Stomach (tissue), 9 donors: Measurements from ENCODE around the gene SPOP. TPM values are rescaled to one million over a fixed set of nuclear protein-coding genes. Genes with fewer than 3 reads are reported as not detected.
A peak's percentile ranks its signal among the peaks of the same experiment; 100 is the strongest.

ENCODE experiments used
- DNase-seq, 2 donors: peaks; one replicate each; pipeline versions ENCODE4 v3.0.0 to v3.0.0-alpha.2; 2013 to 2019
- H3K27ac ChIP-seq, 5 donors: fragments of 200-600 bp in 4 of 5; sonication (generic) in 4 of 5; one replicate each; pipeline ENCODE4 v1.5.1; 2013 to 2019; ENCODE audit warnings: mild to moderate bottlenecking in 1 of 5, moderate library complexity in 1 of 5
- H3K27me3 ChIP-seq, 3 donors: fragments of 200-600 bp; sonication (generic); one replicate each; pipeline ENCODE4 v1.5.1; 2017 to 2019; ENCODE audit warnings: mixed run types in 1 of 3
- H3K36me3 ChIP-seq, 4 donors: fragments of 200-600 bp; sonication (generic); 1 replicate in 3 of 4; 2 replicates in 1 of 4; pipeline ENCODE4 v1.5.1; 2016 to 2019
- H3K4me1 ChIP-seq, 4 donors: fragments of 200-600 bp; sonication (generic); one replicate each; pipeline ENCODE4 v1.5.1; 2016 to 2019
- H3K4me3 ChIP-seq, 4 donors: fragments of 200-600 bp; sonication (generic) in 3 of 4; one replicate each; pipeline ENCODE4 v1.5.1; 2016 to 2019; ENCODE audit warnings: mild to moderate bottlenecking in 1 of 4
- H3K9me3 ChIP-seq, 4 donors: fragments of 200-600 bp; sonication (generic); one replicate each; pipeline ENCODE4 v1.5.1; 2016 to 2019
- CTCF ChIP-seq, 7 experiments: fragments of 450-650 bp in 4 of 7; fragments of 200-600 bp in 3 of 7; sonication (generic) in 3 of 7; IDR thresholded peaks; one replicate each; pipeline ENCODE4 v1.5.1; 2016 to 2019; ENCODE audit warnings: antibody characterized with exemption in 7 of 7, control low read depth in 2 of 7, mild to moderate bottlenecking in 1 of 7
- EP300 ChIP-seq: sonication (generic); formaldehyde crosslinking; IDR thresholded peaks from one replicate; pipeline ENCODE4 v1.6.1; 2017; ENCODE audit warnings: antibody characterized with exemption
- POLR2A ChIP-seq, 4 donors: fragments of 450-650 bp; IDR thresholded peaks; one replicate each; pipeline ENCODE4 v1.6.1; 2016; ENCODE audit warnings: antibody characterized with exemption in 4 of 4, control low read depth in 2 of 4, mild to moderate bottlenecking in 1 of 4, moderate library complexity in 1 of 4
- POLR2AphosphoS5 ChIP-seq, 3 donors: sonication (generic); formaldehyde crosslinking; IDR thresholded peaks; one replicate each; pipeline ENCODE4 v1.6.1; 2016; ENCODE audit warnings: antibody characterized with exemption in 3 of 3
- WGBS, 5 donors: extraction: QIAGEN DNeasy Blood & Tissue Kit in 3 of 5; methylation state at CpG; one replicate each; pipeline versions ENCODE4 v1.1.5 to v1.1.7; 2013 to 2018; 5-methylcytosine and 5-hydroxymethylcytosine counted together
- intact Hi-C: fragments of 100-400 bp; cut with DNase I; formaldehyde crosslinking; loops from one replicate; pipeline ENCODE4 v1.15.1; 2023; ENCODE audit warnings: low total_unique reads
- polyA plus RNA-seq, 3 donors: library from polyadenylated mRNA; stranded (reverse); fragments of 200-250 nt; gene quantifications; one replicate each; pipeline ENCODE4 v1.2.3, GENCODE V29; 2013
- total RNA-seq, 5 donors: library from RNA; depleted of rRNA; stranded (reverse); fragments of >200 nt; gene quantifications; one replicate each; pipeline versions ENCODE4 v1.1.0 to v1.2.3, GENCODE V29; 2014 to 2016
- donor health status: healthy with polysubstance abuse.
- donor health status: Bipolar disorder and iron deficiency.
- donor health status: healthy.

The SPOP gene
- total and polyA plus RNA-seq, 8 donors: 17.5 to 309 (median 41.6) TPM

DNA sequence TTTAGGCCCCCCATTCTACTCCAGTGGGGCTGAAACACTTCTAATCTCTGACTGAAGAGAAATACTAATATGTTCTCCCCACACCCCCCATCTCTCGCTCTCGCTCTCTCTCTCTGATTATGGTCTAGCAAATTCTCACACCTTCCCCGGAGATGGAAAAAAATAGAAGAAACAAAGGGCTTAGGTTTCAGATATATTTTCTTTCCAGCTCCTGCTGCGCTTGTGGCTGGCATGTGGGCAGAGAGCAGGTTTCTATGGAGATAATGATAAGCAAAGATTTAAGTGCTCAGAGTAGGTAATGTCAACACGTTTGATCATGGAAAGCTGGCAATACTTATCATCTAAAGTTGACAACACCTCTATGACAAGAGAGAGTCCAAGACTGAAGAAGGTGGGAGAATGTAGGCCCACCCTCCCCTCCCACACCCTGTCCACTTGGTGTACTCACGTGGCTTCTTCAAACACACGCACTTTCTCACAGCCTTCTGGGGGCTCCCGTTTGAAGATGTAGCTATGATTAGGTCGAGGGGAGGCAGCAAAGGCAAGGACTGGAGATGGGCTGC lies 37.9 kb upstream of the SPOP start:
- TF ChIP-seq POLR2AphosphoS5 (IDR thresholded peaks at IDR 0.05) (no peak), POLR2A (IDR thresholded peaks at IDR 0.05) (no peak), EP300 (no peak), CTCF (IDR thresholded peaks at IDR 0.05) (no peak)

DNA sequence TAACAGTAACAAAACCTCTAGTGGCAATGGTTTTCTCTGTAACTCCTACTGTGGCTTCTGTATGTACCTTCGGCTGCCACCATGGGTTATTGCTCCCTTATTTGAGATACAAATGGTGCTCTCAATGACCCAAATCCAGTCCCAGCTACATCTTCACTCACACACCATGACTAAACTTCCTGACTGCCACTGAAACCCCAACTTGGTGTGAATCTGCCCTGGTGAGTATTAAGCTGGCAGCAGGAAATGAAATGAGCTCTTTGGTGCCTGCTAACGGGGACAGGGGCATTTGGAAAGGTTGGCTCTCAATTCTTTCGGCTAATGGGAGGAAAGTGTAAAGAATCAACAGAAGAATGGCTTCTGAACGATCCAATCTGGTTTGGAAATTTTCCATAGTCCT lies 37.3 kb upstream of the SPOP start:
- Histone ChIP-seq H3K9me3 (no peaks in the 10 kb centered on the region), H3K27me3 (no peaks in the 10 kb centered on the region), H3K4me1 (peaks cover 15 to 33% (median 25%) of the 10 kb centered on the region in 4 donors), H3K4me3 (no peak overlapping the region), H3K36me3 (peaks cover 30 to 97% (median 93%) of the 10 kb centered on the region in 4 donors), H3K27ac (peak overlapping the region; percentile 24 to 75 (median 59))
- DNase-seq: no peak
- intact Hi-C loops: loop anchor here (10.0 kb wide), 2 partner anchors 50 to 140 kb away; partner anchors contain the start of gene FAM117A
- no peak for TF ChIP-seq CTCF (IDR thresholded peaks at IDR 0.05)
- TF ChIP-seq POLR2AphosphoS5 (IDR thresholded peaks at IDR 0.05): no peak
- TF ChIP-seq EP300: no peak
- TF ChIP-seq POLR2A (IDR thresholded peaks at IDR 0.05): no peak
- 28 to 52% (median 40%) methylated on average over 4 of the region's 4 CpGs for WGBS, 5 donors

More for the DNA sequence above, 37.9 kb upstream of the SPOP start:
- H3K9me3 ChIP-seq: no peaks in the 10 kb centered on the region
- H3K27me3 ChIP-seq: no peaks in the 10 kb centered on the region
- H3K4me3 ChIP-seq: no peak overlapping the region
- peaks cover 15 to 33% (median 25%) of the 10 kb centered on the region in 4 donors for H3K4me1 ChIP-seq
- peaks cover 32 to 98% (median 95%) of the 10 kb centered on the region in 4 donors for H3K36me3 ChIP-seq
- 21 to 53% (median 42%) methylated on average over 9 of the region's 9 CpGs for WGBS, 5 donors
- peak in 1 of 2 donors; percentile 74 for DNase-seq
- intact Hi-C loops: loop anchor here (10.0 kb wide), 2 partner anchors 49 to 139 kb away; partner anchors contain the start of gene FAM117A
- peak overlapping the region; percentile 24 to 85 (median 59) for H3K27ac ChIP-seq

DNA sequence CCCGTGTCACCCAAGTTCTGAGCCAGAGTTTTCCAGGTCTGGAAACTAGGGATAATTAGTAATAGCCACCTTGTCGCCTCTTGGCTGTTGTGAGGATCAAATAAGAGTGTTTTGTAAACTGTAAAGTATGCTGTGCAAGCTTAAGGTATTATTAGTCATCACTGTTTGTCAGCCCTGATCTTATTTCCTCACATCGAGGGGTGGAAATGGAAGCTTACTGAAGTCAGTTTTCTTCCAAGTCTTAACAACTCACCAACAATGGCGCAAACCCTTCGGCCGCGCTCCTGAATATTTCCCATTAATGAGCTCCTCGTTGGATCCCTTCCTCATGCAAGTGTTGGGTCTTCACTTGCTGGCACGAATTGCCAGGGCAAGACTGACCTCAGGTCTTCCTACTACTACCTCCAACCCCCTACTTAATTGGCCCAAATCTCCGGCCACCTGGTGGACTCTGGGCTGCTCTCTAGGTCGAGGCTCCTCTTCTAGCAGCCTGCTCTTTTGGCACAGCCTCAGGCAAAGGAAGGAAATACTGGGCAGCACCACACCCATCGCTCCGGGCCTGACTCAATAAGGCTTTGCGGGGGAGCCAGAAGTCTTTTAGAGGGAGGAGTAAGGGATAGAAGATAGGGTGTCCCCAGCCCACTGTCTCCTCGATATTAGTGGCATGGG lies 30.8 kb upstream of the SPOP start:
- H3K27ac ChIP-seq: peak overlapping the region; percentile 33 to 96 (median 94)
- intact Hi-C loops: loop anchor here (5.0 kb wide), 1 partner anchor 74 kb away; no protein-coding TSS in a partner anchor
- WGBS, 5 donors: 46 to 51% (median 49%) methylated on average over 15 of the region's 15 CpGs
- peaks cover 27 to 57% (median 55%) of the 10 kb centered on the region in 4 donors for H3K36me3 ChIP-seq
- peaks cover 20 to 39% (median 32%) of the 10 kb centered on the region in 4 donors for H3K4me1 ChIP-seq
- no peaks in the 10 kb centered on the region for H3K27me3 ChIP-seq
- no peak for DNase-seq
- no peak for TF ChIP-seq POLR2AphosphoS5 (IDR thresholded peaks at IDR 0.05)
- peak in 1 of 7 experiments; percentile 13 for TF ChIP-seq CTCF (IDR thresholded peaks at IDR 0.05)
- peak overlapping the region; percentile 71 to 98 (median 84) for H3K4me3 ChIP-seq
- H3K9me3 ChIP-seq: no peaks in the 10 kb centered on the region

DNA sequence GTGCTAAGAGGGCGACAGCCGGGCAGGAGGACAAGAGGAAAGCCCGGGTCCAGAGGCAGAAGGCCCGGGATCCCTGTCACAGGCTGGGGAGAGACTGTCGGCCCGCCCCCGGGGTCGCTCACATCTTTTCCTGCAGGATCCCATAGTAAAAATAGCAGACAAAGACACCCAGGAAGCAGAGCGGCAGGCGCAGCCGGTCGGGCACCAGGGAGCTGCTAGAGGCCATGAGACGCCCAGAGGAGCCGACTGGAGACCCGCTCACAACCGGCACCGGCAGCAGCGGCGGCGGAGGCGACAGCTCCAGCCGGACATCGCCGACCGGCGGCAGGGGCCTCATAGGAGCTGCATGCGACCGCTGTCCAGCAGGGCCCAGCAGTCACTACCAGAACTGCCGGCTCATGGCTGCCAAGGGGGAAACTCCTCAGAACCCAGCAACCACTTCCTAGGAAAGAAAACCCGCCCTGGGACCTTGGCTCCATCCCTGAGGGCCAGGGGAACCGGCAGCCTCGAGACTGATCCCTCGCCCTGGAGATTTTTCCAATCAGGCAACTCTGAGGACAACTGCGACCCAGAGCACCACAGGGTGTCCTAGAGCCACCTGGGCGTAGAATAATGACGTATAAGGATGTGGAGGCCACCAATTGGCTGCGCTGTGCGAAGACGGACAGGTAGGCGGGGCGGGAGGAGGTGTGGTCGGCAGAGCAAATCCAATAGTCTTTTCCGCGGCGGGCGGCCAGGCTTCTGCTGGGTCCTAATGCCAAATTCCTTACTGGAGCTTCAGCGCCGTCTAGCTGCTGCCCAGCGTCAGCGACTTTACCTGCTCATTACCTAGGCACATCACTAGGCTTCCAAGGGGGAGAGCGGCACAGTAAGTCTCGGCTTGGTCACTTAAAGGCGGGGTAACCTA lies 30.0 kb upstream of the SPOP start, which contains the start of gene SLC35B1:
Gene SLC35B1, minus strand, starts transcription at position 357 of the 907 bp plus-strand sequence. Its CDS starts 131 bp downstream, at position 226.
- peaks cover 35 to 57% (median 55%) of the 10 kb centered on the region in 4 donors for H3K36me3 ChIP-seq
- WGBS, 5 donors: 0 to 1% (median 1%) methylated on average over 34 to 53 of the region's 53 CpGs
- H3K27ac ChIP-seq: peak within 1 kb of the TSS; percentile 85 to 96 (median 94)
- TF ChIP-seq EP300 (no peak), POLR2AphosphoS5 (IDR thresholded peaks at IDR 0.05) (peak; percentile 64 to 81 (median 81)), CTCF (IDR thresholded peaks at IDR 0.05) (peak in 5 of 7 experiments; percentile 57 to 82 (median 70)), POLR2A (IDR thresholded peaks at IDR 0.05) (peak in 1 of 4 donors; percentile 35)
- intact Hi-C loops: loop anchor here (5.0 kb wide), 1 partner anchor 74 kb away; no protein-coding TSS in a partner anchor
- peaks cover 20 to 41% (median 32%) of the 10 kb centered on the region in 4 donors for H3K4me1 ChIP-seq
- H3K4me3 ChIP-seq: peak within 1 kb of the TSS; percentile 71 to 98 (median 84)
- DNase-seq: peak; percentile 99 to 100
- no peaks in the 10 kb centered on the region for H3K9me3 ChIP-seq
- H3K27me3 ChIP-seq: no peaks in the 10 kb centered on the region
